GM19452 (cell line): ENCODE measurements around the gene SPAG9.
"Not testable (repeated sequence)": the region's sequence is repeated elsewhere in the genome, so short reads cannot be mapped to it uniquely, and the experiment has no call there.

ENCODE experiments used
- ATAC-seq: cut with Tn5 transposase; IDR thresholded peaks from one replicate; pipeline ENCODE4 v1.9.1; 2021; ENCODE audit not compliant: unreplicated experiment

The SPAG9 gene

DNA sequence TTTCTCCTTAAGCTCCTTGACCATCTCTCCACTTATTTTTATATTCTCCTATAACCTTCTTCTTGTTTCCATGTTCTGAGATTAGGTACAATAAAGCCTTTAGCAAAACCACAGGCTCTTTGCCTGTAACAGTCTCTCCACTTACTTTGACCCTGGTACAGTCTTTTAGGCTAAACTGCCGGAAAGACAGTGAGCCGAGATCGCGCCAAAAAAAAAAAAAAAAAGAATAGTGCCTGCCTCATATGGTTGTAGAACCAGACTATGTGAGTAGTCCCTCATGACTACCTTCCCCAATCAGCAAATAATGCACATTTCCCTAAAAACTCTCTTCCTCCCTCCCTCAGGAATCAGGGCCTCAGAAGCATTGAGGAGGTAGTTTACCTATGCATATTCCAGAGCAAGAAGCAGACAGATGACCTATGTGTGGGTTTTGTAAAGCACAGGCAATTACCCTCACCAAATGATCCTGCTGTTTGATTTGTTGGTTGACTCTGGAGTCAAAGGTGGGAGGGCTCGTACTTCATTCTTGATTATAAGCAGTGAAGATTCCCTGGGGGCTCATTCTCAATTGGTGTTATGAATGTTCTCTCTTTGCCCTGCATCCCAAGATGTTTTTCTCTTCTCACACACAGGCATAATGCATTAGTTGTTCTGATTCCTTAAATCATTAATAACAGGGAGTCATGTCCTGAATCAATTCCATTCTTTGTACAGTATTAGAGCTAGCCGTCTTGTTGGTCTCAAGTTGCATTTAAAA is 23.8 kb upstream of the SPAG9 start:
- ATAC-seq, result no peak

DNA sequence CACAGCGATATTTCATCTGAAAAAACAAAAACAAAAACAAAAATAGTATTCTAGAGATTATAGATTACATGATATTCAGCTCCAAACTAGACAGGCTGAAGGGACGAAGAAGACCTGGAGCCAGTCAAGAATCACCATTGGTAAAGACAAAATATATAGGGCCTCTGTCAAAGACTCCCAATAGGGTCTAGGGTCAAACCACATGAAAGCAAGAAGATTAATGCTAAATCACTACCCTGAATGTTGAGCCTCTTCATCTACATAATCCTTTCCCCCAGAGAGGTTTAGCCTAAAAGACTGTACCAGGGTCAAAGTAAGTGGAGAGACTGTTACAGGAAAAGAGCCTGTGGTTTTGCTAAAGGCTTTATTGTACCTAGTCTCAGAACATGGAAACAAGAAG is 21.9 kb upstream of the SPAG9 start:
- ATAC-seq, result no peak

DNA sequence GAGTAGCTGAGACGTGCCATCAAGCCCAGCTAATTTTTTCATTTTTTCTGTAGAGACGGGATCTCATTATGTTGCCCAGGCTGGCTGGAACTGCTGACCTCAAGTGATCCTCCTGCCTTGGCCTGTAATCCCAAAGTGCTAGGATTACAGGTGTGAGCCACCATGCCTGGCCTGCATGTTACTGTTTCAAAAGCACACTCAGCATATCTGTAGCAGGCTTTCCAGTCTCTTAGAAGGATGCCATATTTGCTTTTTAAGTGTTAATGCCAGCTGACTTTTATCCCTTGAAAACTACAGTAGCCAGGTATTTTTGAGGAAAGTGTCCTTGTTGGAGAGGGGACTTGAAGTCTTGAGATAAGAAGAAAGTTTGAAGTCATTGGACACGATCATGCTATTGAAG is 15.3 kb upstream of the SPAG9 start:
- no peak for ATAC-seq

DNA sequence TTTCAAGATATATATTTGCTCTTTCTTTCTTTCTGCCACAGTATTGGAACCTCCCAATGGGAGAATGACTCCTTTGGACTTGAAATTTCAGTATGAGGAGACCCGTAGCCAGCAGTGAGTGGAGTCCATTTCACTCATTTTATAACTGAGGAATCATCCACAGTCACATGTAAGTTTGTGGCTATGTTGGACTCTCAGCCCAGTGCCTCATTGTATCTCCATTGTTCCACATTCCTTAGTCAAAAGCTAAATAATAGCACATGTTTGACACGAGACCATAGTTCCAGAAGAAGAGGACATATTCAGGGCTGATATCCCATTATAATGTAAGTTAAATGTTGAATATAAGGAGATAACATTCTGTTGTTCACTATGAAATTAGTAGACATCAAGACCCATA is 12.7 kb upstream of the SPAG9 start:
- peak; percentile 20 for ATAC-seq

DNA sequence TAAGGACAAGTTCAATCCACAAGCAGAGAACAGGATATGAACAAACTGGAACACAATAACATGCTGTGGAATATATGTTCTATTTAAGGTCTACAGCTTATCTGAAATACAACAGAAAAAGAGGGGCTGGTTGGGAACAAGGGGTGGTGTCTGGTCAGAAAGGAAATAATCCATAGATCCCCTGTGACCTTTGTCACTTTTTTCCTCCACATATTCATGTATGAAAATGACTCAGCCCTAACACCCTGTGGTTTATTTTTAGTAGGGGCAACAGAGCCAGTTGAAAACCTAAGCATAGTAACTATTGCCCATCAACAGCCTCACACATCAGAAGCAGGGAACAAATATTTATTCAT is 12.3 kb upstream of the SPAG9 start:
- peak; percentile 66 for ATAC-seq

DNA sequence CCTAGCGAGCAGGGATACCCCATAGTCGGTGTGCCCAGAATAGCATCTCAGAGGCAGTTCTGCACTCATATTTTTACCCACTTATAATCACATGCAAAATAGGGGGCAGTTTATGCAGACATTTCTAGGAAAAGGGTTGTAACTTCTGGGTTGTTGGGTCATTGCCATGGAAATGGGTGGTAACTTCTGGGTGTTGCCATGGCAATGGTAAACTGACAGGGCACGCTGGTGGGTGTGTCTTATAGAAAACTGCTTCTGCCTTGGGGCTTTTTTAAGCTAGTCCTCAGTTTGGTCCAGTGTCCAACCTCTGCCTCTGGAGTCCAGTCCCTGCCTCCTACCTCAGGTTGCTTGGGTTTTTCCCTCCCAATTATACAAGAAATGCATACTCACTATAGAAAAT is 7.4 kb upstream of the SPAG9 start:
- ATAC-seq, result no peak

DNA sequence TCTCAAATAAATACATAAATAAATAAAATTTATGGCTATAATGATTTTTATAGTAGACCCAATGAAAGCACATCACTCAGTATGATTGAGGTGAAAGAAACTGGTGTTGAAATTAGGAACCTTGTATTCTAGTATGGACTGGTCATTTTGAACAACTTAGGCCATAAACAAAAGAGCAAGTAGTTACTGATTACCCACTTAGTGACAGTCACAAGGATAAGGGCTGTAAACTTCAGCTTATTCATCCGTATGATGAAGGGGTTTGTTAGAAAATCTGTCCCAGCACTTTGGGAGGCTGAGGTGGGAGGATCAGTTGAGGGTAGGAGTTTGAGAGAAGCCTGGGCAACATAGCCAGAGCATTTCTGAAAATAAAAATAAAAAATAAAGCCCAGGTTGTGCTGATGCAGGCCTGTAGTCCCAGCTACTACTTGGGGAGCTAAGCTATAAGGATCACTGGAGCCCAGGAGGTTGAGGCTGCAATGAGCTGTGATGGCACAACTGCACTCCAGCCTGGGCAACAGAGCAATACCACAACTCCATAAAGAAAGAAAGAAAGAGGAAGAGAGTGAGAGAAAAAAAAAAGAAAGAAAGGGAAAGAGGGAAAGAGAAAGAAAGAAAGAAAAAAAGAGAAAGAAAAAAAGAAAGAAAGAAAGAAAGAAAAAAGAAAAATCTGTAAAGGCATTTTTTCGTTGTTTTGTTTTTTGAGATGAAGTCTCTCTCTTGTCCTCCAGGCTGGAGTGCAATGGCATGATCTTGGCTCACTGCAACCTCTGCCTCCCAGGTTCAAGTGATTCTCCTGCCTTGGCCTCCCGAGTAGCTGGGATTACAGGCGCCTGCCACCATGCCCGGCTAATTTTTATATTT is 4.2 kb upstream of the SPAG9 start:
- ATAC-seq, result no peak

DNA sequence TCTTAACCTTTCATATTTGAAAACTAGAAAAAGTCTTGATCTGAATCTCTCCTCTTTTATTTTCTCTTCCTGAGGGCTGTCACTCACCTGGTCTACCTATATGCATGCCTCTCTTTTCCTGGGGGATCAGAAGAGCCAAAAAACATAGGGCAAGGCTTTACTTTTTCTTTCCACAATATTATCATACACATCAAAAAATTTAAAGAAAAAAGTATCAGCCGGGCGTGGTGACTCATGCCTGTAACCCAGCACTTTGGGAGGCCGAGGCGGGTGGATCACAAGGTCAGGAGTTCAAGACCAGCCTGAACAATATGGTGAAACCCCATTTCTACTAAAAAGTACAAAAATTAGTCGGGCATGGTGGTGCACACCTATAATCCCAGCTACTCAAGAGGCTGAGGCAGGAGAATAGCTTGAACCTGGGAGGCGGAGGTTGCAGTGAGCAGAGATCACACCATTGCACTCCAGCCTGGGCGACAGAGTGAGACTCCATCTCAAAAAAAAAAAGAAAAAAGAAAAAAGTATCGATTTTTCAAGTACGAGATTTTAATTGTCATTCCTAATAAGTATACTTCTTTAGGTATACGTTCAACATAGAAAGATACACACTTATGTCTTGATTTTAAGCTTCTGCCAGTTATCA is 1.9 kb upstream of the SPAG9 start:
- not testable (repeated sequence) for ATAC-seq

DNA sequence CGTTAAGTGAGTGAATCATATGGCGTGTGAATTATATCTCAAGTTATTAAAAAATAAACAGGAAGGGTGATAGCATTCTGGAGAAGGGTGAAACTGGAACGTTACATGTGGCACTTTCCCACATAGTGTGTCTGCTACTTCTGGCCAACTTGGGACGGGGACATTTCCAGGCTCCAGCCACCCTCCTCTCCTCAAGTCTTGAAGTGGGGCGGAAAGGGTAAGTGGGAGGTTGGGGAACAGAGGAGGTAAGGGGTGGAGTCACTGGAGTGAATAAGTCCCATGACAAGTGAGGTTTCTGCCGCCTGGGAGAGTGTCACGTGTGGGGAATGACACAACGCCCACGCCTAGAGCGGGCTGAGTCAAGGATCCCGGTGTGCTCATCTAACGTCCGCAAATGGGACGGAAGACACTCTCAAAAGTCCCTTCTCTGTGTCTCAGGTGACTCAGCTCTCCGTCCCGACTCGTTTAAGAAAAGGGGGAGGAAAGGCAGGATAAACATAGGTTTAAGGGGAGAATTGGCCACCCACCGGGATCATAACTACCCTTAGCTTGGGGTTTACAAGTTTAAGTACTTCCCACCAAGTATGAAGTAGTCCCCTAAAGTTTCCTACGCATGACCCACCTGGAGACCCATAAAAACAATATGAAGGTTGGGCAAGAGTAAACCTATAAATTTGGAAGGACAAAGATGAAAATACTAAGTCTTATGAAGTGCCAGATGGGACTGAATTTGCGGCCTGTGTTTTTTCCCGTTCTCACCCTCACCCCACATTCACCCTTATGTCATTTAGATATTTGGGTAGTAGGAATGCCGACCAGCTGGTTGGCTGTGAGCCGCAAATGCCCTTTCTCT is 1.2 kb upstream of the SPAG9 start:
- no peak for ATAC-seq

DNA sequence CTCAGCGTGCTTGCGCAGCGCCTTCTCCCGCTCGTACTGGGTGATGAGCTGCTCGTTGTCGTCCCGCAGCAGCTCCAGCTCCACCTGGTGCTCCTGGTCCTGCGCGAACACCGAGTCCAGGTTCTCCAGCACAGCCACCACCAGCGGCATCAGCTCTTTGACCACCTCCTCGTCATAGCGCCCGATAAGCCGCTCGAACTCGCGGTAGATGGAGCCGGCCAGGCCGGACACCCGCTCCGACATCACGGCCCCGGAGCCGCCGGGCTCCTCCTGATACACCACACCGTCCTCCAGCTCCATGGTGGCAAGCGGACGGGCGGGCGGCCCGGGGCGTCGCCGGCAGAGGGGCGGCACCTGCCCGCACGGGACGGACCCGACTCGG is 320 bp downstream of the SPAG9 start:
- peak; percentile 36 for ATAC-seq

DNA sequence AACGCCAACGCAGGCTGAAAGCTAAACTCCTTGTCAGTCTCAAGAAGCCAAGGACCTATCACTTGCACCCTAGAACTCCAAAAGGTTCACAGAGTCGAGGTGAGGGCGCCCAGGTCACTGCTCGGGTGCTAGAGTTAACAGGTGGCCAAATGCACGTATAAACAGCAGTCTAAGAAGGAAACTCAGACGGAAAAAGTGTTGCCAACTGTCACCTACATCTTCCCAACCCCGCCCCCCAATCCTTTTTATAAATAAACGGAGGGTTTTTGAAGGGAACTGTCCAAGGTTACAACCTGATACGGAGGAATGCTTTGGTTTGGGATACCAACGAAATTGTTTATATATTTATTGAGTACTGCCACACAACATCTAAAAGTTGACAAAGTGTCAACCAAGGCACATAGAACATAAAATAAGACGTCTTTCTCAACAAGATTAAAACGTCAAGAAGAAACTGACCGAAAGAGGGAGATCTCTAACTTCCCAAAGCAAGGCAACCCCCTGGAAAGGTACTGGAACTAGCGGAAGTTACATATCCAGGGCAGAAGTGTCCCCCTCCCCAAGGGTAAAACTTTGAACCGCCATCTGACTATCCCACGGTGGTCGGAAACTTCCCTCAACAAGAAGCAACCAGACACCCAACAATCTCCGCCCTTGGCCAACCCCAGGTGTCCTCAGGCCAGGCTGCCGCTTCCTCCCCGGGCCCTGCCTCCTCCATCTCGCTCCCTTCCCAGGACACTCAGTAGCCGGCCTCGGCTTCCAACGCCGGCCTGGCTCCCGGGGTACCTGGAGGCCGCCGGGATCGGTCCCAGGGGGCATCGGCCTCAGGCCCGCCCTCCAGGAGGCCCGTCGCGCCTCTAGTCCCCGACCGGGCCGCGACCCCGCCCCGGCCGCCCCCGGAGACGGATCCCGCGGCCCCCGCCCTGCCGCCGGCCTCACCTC is 982 bp downstream of the SPAG9 start:
- ATAC-seq, result peak; percentile 29

DNA sequence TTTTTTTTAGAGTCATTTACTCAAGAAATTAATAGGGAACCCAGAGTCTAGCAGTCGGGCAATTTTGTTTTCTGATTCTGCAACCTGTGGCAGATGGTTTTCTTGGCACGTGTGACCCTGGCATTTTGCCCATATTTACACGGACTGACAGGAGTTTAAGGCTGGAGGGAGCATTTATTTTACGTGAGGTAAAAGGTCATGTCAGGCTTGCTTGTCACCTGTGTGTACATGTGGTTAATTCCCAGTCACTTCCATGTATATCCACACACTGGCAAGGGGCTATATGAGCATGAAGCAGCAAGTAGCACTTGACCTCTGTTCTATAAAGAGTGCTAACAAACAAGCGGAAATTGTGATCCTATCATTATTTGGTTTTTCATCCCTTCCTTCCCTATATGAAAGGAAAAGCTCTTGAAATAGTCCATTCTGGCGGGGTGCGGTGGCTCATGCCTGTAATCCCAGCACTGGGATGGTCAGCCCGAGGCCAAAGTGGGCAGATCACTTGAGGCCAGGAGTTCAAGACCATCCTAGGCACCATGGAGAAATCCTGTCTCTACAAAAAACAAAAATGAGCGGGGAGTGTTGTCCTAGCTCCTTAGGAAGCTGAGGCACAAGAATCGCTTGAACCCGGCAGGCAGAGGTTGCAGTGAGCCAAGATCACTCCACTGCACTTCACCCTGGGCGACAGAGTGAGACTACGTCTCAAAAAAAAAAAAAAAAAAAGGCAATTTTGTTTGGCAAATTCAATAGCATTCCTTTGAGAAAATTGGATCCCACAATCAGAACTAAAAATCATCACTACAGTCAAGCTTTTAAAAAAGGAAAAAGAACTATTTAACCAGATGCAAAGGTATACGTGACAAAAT is 2.1 kb downstream of the SPAG9 start:
- no peak for ATAC-seq

DNA sequence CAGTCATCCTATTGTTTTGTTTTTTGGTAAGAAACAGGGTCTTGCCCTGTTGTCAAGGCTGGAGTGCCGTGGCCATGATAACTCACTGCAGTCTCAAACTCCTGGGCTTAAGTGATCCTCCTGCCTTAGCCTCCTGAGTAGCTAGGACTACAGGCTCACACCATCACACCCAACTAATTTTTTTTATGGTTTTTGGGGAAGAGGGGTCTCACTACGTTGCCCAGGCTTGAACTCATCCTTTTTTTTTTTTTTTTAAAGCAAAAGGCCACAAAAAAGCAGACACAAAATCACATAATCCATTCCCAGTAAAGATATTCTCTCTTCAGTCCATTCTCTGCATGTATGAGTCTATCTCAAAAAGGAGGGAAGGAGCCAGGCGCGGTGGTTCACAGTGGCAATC is 5.5 kb downstream of the SPAG9 start:
- no peak for ATAC-seq

DNA sequence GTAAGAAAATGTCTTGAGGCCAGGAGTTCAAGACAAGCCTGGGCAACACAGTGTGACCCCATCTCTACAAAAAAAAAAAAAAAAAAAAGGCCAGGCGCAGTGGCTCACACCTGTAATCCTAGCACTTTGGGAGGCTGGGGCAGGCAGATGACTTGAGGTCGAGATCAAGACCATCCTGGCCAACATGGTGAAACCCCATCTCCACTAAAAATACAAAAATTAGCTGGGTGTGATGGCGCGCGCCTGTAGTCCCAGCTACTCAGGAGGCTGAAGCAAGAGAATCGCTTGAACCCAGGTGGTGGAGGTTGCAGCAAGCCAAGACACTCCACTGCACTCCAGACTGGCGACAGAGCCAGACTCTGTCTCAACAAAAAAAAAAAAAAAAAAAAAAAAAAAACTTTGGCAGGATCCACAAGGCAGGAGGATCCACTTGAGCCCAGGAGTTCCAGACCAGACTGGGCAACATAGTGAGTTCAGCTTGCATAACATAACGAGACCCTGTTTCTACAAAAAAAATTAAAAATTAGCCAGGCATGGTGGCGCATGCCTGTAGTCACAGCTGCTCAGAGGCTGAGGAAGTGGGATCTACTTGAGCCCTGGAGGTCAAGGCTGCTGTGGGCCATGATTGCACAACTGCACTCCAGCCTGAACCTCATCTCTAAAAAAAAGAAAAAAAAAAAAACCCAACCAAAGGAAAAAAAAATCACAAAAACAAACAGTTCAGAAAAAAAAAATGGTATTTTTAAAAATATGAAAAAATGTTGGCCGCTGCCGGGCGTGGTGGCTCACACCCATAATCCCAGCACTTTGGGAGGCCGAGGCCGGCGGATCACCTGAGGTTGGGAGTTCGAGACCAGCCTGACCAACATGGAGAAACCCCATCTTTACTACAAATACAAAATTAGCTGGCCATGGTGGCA is 8.1 kb downstream of the SPAG9 start:
- not testable (repeated sequence) for ATAC-seq

DNA sequence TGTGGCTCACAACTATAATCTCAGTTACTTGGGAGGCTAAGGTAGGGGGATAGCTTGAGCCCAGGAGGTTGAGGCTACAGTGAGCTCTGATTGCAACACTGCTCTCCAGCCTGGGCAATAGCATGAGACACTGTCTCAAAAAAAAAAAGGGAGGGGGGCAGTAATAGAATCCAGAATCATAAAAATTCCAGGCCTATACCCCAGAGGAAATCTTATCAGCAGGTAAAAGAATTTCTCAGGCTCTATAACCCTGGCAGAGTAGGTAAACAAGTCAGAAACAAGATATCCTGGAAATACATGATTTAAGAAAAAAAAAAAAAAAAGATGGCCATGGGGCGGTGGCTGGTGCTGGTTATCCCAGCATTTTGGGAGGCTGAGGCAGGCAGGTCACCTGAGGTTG is 12.9 kb downstream of the SPAG9 start:
- no peak for ATAC-seq

DNA sequence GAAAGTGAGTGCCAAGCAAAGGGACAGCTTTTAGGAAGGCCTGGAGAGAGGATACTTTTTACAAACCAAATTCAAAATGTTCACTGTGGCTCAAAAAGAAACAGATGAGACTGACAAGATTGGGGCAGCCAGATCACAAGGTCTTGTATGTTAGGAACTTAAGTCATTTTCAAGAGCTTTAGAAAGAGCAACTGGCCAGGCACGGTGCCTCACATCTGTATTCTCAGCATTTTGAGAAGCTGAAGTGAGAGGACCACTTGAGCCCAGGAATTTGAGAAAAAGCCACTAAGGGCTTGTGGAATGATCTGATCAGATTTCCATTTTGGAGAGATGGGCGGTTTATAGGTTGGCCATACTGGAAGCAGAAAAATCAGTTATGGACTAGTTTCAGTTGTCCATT is 17.2 kb downstream of the SPAG9 start:
- ATAC-seq, result no peak

DNA sequence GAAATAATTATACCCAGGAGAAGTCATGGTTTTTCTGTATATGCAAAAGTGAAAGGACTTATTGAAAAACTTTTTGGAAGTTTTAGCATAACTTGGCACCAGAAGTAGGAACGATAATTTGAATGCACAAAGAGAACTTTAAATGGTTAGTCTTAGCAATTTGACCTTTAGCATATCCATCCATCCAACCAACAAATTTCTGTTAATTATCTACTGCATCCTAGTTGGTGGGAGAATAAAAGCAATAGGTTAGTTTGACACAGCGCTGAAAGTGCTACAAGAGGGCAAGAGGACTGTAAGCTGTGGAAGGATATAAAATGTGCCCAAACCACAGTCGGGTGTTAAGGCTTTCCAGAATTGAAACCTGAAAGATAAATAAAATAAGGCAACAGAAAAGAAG is 17.6 kb downstream of the SPAG9 start:
- no peak for ATAC-seq
